WTC11 (cell line): Measurements from ENCODE around the gene KLHDC3. TPM values are rescaled to one million over a fixed set of nuclear protein-coding genes. Genes with fewer than 3 reads are reported as not detected.

Experiments
- ATAC-seq: fragments of 200-7000 bp; cut with Tn5 transposase; 2 replicates; pipeline ENCODE4 v1.10.0; 2021; ENCODE audit warnings: mild to moderate bottlenecking, moderate library complexity
- CTCF ChIA-PET: fragments of 300-600 bp; sonication (Branson Sonifier 250); formaldehyde crosslinking; loops from one replicate; lab custom pipeline; 2021; ENCODE audit warnings: antibody characterized with exemption; lab: Charles Lee
- POLR2A ChIA-PET: fragments of 350-600 bp; sonication (Branson Sonifier 250); formaldehyde crosslinking; loops from one replicate; lab custom pipeline; 2021; ENCODE audit warnings: antibody characterized with exemption; lab: Charles Lee
- DNase-seq: peaks from one replicate; pipeline ENCODE4 v3.0.0; 2021; ENCODE audit warnings: low spot score
- H3K27ac Mint-ChIP-seq: 2 replicates; pipeline ENCODE4 v1.8.0; 2021; ENCODE audit warnings: mixed read lengths
- H3K27me3 Mint-ChIP-seq: 2 replicates; pipeline ENCODE4 v1.8.0; 2021; ENCODE audit warnings: low read depth, mild to moderate bottlenecking, moderate library complexity, mixed read lengths
- H3K36me3 Mint-ChIP-seq: 2 replicates; pipeline ENCODE4 v1.8.0; 2021; ENCODE audit warnings: mixed read lengths
- H3K4me1 Mint-ChIP-seq: 2 replicates; pipeline ENCODE4 v1.8.0; 2022; ENCODE audit warnings: mixed read lengths
- H3K4me3 Mint-ChIP-seq: 2 replicates; pipeline ENCODE4 v1.8.0; 2021; ENCODE audit warnings: mild to moderate bottlenecking, moderate library complexity, mixed read lengths
- H3K9me3 Mint-ChIP-seq: 2 replicates; pipeline ENCODE4 v1.8.0; 2021; ENCODE audit warnings: mixed read lengths
- ATF2 ChIP-seq: sonication (generic); formaldehyde crosslinking; IDR thresholded peaks from 2 replicates; pipeline ENCODE4 v1.8.1; 2022; ENCODE audit warnings: low read depth, missing genetic modification reagents, borderline replicate concordance
- CREB1 ChIP-seq: sonication (generic); formaldehyde crosslinking; IDR thresholded peaks from 2 replicates; pipeline ENCODE4 v1.8.0; 2023; ENCODE audit warnings: mild to moderate bottlenecking, missing genetic modification reagents
- CREM ChIP-seq: sonication (generic); formaldehyde crosslinking; IDR thresholded peaks from 2 replicates; pipeline ENCODE4 v1.8.1; 2022; ENCODE audit warnings: mild to moderate bottlenecking, missing genetic modification reagents, moderate library complexity
- EMX1 ChIP-seq: fragments of 250-450 bp; sonication (Bioruptor Pico); IDR thresholded peaks from 2 replicates; pipeline ENCODE4 v1.8.0; 2021; ENCODE audit warnings: mild to moderate bottlenecking
- ETV6 ChIP-seq: sonication (generic); formaldehyde crosslinking; IDR thresholded peaks from 2 replicates; pipeline ENCODE4 v1.8.1; 2022; ENCODE audit warnings: mild to moderate bottlenecking, missing genetic modification reagents
- FOXJ3 ChIP-seq: sonication (generic); formaldehyde crosslinking; IDR thresholded peaks from 2 replicates; pipeline ENCODE4 v1.9.0; 2021; ENCODE audit warnings: missing genetic modification reagents, mild to moderate bottlenecking, borderline replicate concordance
- FOXP1 ChIP-seq: sonication (generic); formaldehyde crosslinking; IDR thresholded peaks from 2 replicates; pipeline ENCODE4 v1.8.0; 2022; ENCODE audit warnings: missing genetic modification reagents, mild to moderate bottlenecking, moderate library complexity, borderline replicate concordance
- FOXP4 ChIP-seq: sonication (generic); formaldehyde crosslinking; IDR thresholded peaks from 2 replicates; pipeline ENCODE4 v1.8.0; 2022; ENCODE audit warnings: mild to moderate bottlenecking, missing genetic modification reagents
- GRHL2 ChIP-seq: fragments of 250-450 bp; sonication (Bioruptor Pico); IDR thresholded peaks from 2 replicates; pipeline ENCODE4 v1.8.0; 2022; ENCODE audit warnings: mild to moderate bottlenecking, moderate library complexity; ENCODE audit not compliant: insufficient replicate concordance, severe bottlenecking
- IRF2 ChIP-seq: sonication (generic); formaldehyde crosslinking; IDR thresholded peaks from 2 replicates; pipeline ENCODE4 v1.8.0; 2022; ENCODE audit warnings: low read depth, missing genetic modification reagents, borderline replicate concordance
- JAZF1 ChIP-seq: fragments of 250-450 bp; sonication (Bioruptor Pico); IDR thresholded peaks from 2 replicates; pipeline ENCODE4 v1.9.0; 2021; ENCODE audit warnings: moderate library complexity, mild to moderate bottlenecking, inconsistent platforms
- KAT7 ChIP-seq: sonication (generic); formaldehyde crosslinking; IDR thresholded peaks from 2 replicates; pipeline ENCODE4 v1.8.1; 2023; ENCODE audit warnings: missing genetic modification reagents, mild to moderate bottlenecking, borderline replicate concordance
- NFYB ChIP-seq: sonication (generic); formaldehyde crosslinking; conservative IDR thresholded peaks from 2 replicates; pipeline ENCODE4 v1.8.0; 2022; ENCODE audit warnings: low read depth, missing genetic modification reagents
- NR1H2 ChIP-seq: sonication (generic); formaldehyde crosslinking; IDR thresholded peaks from 2 replicates; pipeline ENCODE4 v1.9.0; 2021; ENCODE audit warnings: mild to moderate bottlenecking, moderate library complexity, missing genetic modification reagents
- NR2C2 ChIP-seq: sonication (generic); formaldehyde crosslinking; IDR thresholded peaks from 2 replicates; pipeline ENCODE4 v1.8.0; 2022; ENCODE audit warnings: mild to moderate bottlenecking, missing genetic modification reagents
- RELA ChIP-seq: sonication (generic); formaldehyde crosslinking; IDR thresholded peaks from 2 replicates; pipeline ENCODE4 v1.8.1; 2022; ENCODE audit warnings: missing genetic modification reagents, mild to moderate bottlenecking, borderline replicate concordance
- SMAD4 ChIP-seq: sonication (generic); formaldehyde crosslinking; IDR thresholded peaks from 2 replicates; pipeline ENCODE4 v1.8.0; 2022; ENCODE audit warnings: mild to moderate bottlenecking, missing genetic modification reagents
- ZBTB43 ChIP-seq: sonication (generic); formaldehyde crosslinking; IDR thresholded peaks from 2 replicates; pipeline ENCODE4 v1.8.1; 2023; ENCODE audit warnings: mild to moderate bottlenecking, missing genetic modification reagents
- ZNF416 ChIP-seq: fragments of 250-450 bp; sonication (Bioruptor Pico); IDR thresholded peaks from 2 replicates; pipeline ENCODE4 v1.9.0; 2021; ENCODE audit warnings: mild to moderate bottlenecking, inconsistent platforms
- ZNF423 ChIP-seq: fragments of 250-450 bp; sonication (Bioruptor Pico); IDR thresholded peaks from 2 replicates; pipeline ENCODE4 v2.1.2; 2022; ENCODE audit warnings: mild to moderate bottlenecking, moderate library complexity
- ZNF671 ChIP-seq: fragments of 250-450 bp; sonication (Bioruptor Pico); IDR thresholded peaks from 2 replicates; pipeline ENCODE4 v1.8.0; 2021; ENCODE audit warnings: mild to moderate bottlenecking
- total RNA-seq: library from RNA; stranded (reverse); gene quantifications from 3 replicates; pipeline ENCODE4 v1.2.3, GENCODE V29; 2021
- TF ChIP-seq, protein P1 (sequence below): sonication (generic); formaldehyde crosslinking; IDR thresholded peaks from 2 replicates; pipeline ENCODE4 v1.8.1; 2022; ENCODE audit warnings: missing genetic modification reagents, borderline replicate concordance
- TF ChIP-seq, protein P2 (sequence below): fragments of 250-450 bp; sonication (Bioruptor Pico); IDR thresholded peaks from 2 replicates; pipeline ENCODE4 v1.9.0; 2021; ENCODE audit warnings: mild to moderate bottlenecking
- TF ChIP-seq, protein P3 (sequence below): sonication (generic); formaldehyde crosslinking; IDR thresholded peaks from 2 replicates; pipeline ENCODE4 v1.8.0; 2022; ENCODE audit warnings: mild to moderate bottlenecking, missing genetic modification reagents

The KLHDC3 gene
- total RNA-seq, 1 experiment from 2014 or later = 172 TPM

DNA sequence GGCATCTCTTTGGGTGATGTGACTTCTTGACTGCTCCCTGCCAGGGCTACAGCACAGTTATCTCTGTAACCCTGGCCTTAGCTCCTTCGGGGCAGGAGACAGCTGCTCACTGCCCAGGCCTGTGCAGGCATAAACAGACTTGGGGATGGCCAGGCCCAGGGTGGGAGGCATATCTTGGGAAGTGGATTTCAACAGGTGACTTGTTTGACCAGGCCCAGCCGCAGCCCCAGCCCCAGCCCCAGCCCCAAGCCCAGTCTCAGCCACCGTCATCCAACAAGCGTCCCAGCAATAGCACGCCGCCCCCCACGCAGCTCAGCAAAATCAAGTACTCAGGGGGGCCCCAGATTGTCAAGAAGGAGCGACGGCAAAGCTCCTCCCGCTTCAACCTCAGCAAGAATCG is 7.8 kb upstream of the KLHDC3 start:
- peaks cover 37% of the 10 kb centered on the region for H3K36me3 Mint-ChIP-seq
- H3K27ac Mint-ChIP-seq = no peak overlapping the region
- ATAC-seq (no peak), DNase-seq (no peak)
- ChIA-PET CTCF (no interaction called here), POLR2A (interaction anchor here (1.5 kb wide), 1 partner anchor 9 kb away, joined by 5 read pairs; no protein-coding TSS in a partner anchor)
- H3K27me3 Mint-ChIP-seq = no peaks in the 10 kb centered on the region
- TF ChIP-seq, protein P1, sequence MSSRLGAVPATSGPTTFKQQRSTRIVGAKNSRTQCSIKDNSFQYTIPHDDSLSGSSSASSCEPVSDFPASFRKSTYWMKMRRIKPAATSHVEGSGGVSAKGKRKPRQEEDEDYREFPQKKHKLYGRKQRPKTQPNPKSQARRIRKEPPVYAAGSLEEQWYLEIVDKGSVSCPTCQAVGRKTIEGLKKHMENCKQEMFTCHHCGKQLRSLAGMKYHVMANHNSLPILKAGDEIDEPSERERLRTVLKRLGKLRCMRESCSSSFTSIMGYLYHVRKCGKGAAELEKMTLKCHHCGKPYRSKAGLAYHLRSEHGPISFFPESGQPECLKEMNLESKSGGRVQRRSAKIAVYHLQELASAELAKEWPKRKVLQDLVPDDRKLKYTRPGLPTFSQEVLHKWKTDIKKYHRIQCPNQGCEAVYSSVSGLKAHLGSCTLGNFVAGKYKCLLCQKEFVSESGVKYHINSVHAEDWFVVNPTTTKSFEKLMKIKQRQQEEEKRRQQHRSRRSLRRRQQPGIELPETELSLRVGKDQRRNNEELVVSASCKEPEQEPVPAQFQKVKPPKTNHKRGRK (CRISPR knock-in tag) = no peak
- TF ChIP-seq SMAD4 = no peak
- TF ChIP-seq ZNF416 (CRISPR knock-in tag) = no peak
- TF ChIP-seq EMX1 = no peak
- no peak for TF ChIP-seq NR2C2 (CRISPR knock-in tag)
- no peak for TF ChIP-seq CREB1 (CRISPR knock-in tag)
- no peak for TF ChIP-seq JAZF1
- TF ChIP-seq, protein P2, sequence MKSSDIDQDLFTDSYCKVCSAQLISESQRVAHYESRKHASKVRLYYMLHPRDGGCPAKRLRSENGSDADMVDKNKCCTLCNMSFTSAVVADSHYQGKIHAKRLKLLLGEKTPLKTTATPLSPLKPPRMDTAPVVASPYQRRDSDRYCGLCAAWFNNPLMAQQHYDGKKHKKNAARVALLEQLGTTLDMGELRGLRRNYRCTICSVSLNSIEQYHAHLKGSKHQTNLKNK (CRISPR knock-in tag) = no peak
- no peak for TF ChIP-seq NR1H2
- TF ChIP-seq ZBTB43 (CRISPR knock-in tag) = no peak
- no peak for TF ChIP-seq RELA (CRISPR knock-in tag)
- TF ChIP-seq, protein P3, sequence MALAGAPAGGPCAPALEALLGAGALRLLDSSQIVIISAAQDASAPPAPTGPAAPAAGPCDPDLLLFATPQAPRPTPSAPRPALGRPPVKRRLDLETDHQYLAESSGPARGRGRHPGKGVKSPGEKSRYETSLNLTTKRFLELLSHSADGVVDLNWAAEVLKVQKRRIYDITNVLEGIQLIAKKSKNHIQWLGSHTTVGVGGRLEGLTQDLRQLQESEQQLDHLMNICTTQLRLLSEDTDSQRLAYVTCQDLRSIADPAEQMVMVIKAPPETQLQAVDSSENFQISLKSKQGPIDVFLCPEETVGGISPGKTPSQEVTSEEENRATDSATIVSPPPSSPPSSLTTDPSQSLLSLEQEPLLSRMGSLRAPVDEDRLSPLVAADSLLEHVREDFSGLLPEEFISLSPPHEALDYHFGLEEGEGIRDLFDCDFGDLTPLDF (CRISPR knock-in tag) = no peak
- TF ChIP-seq FOXP4 (CRISPR knock-in tag) = no peak
- TF ChIP-seq CREM (CRISPR knock-in tag) = no peak
- TF ChIP-seq ZNF423 (CRISPR knock-in tag) = no peak
- no peak for TF ChIP-seq ETV6 (CRISPR knock-in tag)
- TF ChIP-seq, all 79 proteins: peak for 0
- H3K4me3 Mint-ChIP-seq = no peak overlapping the region
- peaks cover 4% of the 10 kb centered on the region; the same call in 1 of the 2 replicates for H3K4me1 Mint-ChIP-seq
- H3K9me3 Mint-ChIP-seq = no peaks in the 10 kb centered on the region

- no peaks in the 10 kb centered on the region for H3K9me3 Mint-ChIP-seq
- ChIA-PET POLR2A (no interaction called here), CTCF (interaction anchor here (1.1 to 1.4 kb wide), 3 partner anchors 33 to 136 kb away, joined by 3 to 4 read pairs (median 4); no protein-coding TSS in a partner anchor)
- H3K4me1 Mint-ChIP-seq = peaks cover 6% of the 10 kb centered on the region
- ATAC-seq (no peak), DNase-seq (no peak)
- H3K4me3 Mint-ChIP-seq = no peak overlapping the region
- H3K27ac Mint-ChIP-seq = no peak overlapping the region
- no peaks in the 10 kb centered on the region for H3K27me3 Mint-ChIP-seq
- peaks cover 45% of the 10 kb centered on the region for H3K36me3 Mint-ChIP-seq
- TF ChIP-seq FOXJ3 (CRISPR knock-in tag) = no peak
- no peak for TF ChIP-seq ATF2 (CRISPR knock-in tag)
- no peak for TF ChIP-seq GRHL2
- no peak for TF ChIP-seq FOXP1 (CRISPR knock-in tag)
- no peak for TF ChIP-seq KAT7
- no peak for TF ChIP-seq NFYB (CRISPR knock-in tag)
- TF ChIP-seq ZBTB43 (CRISPR knock-in tag) = no peak
- no peak for TF ChIP-seq IRF2 (CRISPR knock-in tag)
- no peak for TF ChIP-seq ZNF671 (CRISPR knock-in tag)
- TF ChIP-seq, protein P3 (CRISPR knock-in tag) = no peak
These were observed 6.9 kb upstream of the KLHDC3 start for GRCh38 chr6:43007126-43007525.
